Ovary (tissue), 3 donors: ENCODE measurements around the gene NRAP.

Experiments
- EP300 ChIP-seq: sonication (generic); formaldehyde crosslinking; IDR thresholded peaks from one replicate; pipeline ENCODE4 v1.6.1; 2017; ENCODE audit warnings: antibody characterized with exemption
- POLR2A ChIP-seq: fragments of 450-650 bp; IDR thresholded peaks from one replicate; pipeline ENCODE4 v1.6.1; 2017; ENCODE audit warnings: antibody characterized with exemption, mild to moderate bottlenecking, moderate library complexity
- TF ChIP-seq, protein P1 (sequence below), 3 donors: fragments of 450-650 bp in 2 of 3; fragments of 200-600 bp in 1 of 3; IDR thresholded peaks; one replicate each; pipeline versions ENCODE4 v1.5.1 to v1.8.0; 2016 to 2022; ENCODE audit warnings: antibody characterized with exemption in 3 of 3, mild to moderate bottlenecking in 1 of 3
- donor health status: DM: no; HTN: no; CAD: no.

DNA sequence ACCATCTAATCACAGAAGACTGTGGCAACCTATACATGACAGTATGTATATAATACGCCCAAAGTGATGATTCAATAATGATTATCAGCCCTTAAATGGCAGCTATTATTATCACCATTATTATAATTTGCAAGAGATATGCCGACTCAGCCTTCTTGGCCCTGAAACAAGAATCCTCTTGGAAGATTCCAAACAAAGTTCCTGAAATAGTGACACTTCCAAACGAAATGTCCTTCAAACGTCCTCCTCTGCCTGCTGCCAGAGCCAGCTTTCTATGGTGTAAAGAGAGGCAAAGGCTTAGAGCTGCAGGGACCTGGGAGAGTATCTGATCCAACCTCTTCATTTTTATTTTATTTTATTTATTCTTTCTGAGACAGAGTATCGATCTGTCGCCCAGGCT, 36.0 kb downstream of the NRAP start:
- TF ChIP-seq, protein P1, sequence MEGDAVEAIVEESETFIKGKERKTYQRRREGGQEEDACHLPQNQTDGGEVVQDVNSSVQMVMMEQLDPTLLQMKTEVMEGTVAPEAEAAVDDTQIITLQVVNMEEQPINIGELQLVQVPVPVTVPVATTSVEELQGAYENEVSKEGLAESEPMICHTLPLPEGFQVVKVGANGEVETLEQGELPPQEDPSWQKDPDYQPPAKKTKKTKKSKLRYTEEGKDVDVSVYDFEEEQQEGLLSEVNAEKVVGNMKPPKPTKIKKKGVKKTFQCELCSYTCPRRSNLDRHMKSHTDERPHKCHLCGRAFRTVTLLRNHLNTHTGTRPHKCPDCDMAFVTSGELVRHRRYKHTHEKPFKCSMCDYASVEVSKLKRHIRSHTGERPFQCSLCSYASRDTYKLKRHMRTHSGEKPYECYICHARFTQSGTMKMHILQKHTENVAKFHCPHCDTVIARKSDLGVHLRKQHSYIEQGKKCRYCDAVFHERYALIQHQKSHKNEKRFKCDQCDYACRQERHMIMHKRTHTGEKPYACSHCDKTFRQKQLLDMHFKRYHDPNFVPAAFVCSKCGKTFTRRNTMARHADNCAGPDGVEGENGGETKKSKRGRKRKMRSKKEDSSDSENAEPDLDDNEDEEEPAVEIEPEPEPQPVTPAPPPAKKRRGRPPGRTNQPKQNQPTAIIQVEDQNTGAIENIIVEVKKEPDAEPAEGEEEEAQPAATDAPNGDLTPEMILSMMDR (IDR thresholded peaks at IDR 0.05): no peak
- TF ChIP-seq POLR2A (no peak), EP300 (no peak)
